ENCODE results near the gene NR2F1-AS1. TPM values are rescaled to one million over a fixed set of nuclear protein-coding genes. Genes with fewer than 3 reads are reported as not detected.
"Not testable (repeated sequence)": the region's sequence is repeated elsewhere in the genome, so short reads cannot be mapped to it uniquely, and the experiment has no call there.

The NR2F1-AS1 gene
- polyA plus RNA-seq, 3 donors = not detected

GRCh38 chr5:93511445-93511844, 69.6 kb downstream of the NR2F1-AS1 start:
- DNase-seq = no peak
- no peak overlapping the region for H3K4me3 Mint-ChIP-seq
- no peak overlapping the region for H3K9ac ChIP-seq (ENCODE audit: insufficient read depth, low read length, poor library complexity, severe bottlenecking)
- H2AFZ ChIP-seq (ENCODE audit: insufficient read depth, low read depth, low read length, poor library complexity, severe bottlenecking) = no peak overlapping the region
- no peaks in the 10 kb centered on the region for H3K4me1 ChIP-seq (ENCODE audit: control insufficient read depth in 1 of 2, insufficient read depth in 2 of 2, low read length in 2 of 2)
- 80% methylated on average over 2 of the region's 2 CpGs for WGBS (ENCODE audit: insufficient coverage)
- no peaks in the 10 kb centered on the region for H4K20me1 ChIP-seq (ENCODE audit: insufficient read depth, low read length)
- no peaks in the 10 kb centered on the region for H3K36me3 Mint-ChIP-seq
- no peak overlapping the region for H3K4me2 ChIP-seq (replicated peaks; ENCODE audit: extremely low read depth, low read length, poor library complexity, severe bottlenecking)
- no peaks in the 10 kb centered on the region for H3K27me3 ChIP-seq (ENCODE audit: control insufficient read depth in 2 of 2, insufficient read depth in 2 of 2, low read length in 2 of 2)
- no peaks in the 10 kb centered on the region for H3K4me1 Mint-ChIP-seq
- H3K4me3 ChIP-seq (replicated peaks in 1 of 3; ENCODE audit: low read depth in 2 of 3, low read length in 3 of 3) = no peak overlapping the region
- no peak overlapping the region for H3K27ac ChIP-seq (ENCODE audit: low read depth in 1 of 2, low read length in 2 of 2)
- H3K79me2 ChIP-seq (ENCODE audit: insufficient read depth, low read length) = no peaks in the 10 kb centered on the region
- H3K9me3 Mint-ChIP-seq = peaks cover 0 to 2% (median 0%) of the 10 kb centered on the region in 7 donors
- intact Hi-C loops (cut with micrococcal nuclease) = no loop called here
- H3K9me3 ChIP-seq (replicated peaks in 1 of 2; ENCODE audit: control insufficient read depth in 1 of 2, insufficient read depth in 1 of 2, low read length in 2 of 2) = no peaks in the 10 kb centered on the region
- peaks cover 0 to 1% (median 0%) of the 10 kb centered on the region in 3 donors for H3K27me3 Mint-ChIP-seq (ENCODE audit: low read depth in 3 of 3)
- TF ChIP-seq, protein P1, sequence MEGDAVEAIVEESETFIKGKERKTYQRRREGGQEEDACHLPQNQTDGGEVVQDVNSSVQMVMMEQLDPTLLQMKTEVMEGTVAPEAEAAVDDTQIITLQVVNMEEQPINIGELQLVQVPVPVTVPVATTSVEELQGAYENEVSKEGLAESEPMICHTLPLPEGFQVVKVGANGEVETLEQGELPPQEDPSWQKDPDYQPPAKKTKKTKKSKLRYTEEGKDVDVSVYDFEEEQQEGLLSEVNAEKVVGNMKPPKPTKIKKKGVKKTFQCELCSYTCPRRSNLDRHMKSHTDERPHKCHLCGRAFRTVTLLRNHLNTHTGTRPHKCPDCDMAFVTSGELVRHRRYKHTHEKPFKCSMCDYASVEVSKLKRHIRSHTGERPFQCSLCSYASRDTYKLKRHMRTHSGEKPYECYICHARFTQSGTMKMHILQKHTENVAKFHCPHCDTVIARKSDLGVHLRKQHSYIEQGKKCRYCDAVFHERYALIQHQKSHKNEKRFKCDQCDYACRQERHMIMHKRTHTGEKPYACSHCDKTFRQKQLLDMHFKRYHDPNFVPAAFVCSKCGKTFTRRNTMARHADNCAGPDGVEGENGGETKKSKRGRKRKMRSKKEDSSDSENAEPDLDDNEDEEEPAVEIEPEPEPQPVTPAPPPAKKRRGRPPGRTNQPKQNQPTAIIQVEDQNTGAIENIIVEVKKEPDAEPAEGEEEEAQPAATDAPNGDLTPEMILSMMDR (IDR thresholded peaks at IDR 0.05) = no peak
- no peak overlapping the region for H3K27ac Mint-ChIP-seq
- H3K36me3 ChIP-seq (replicated peaks in 1 of 2; ENCODE audit: control insufficient read depth in 1 of 2, insufficient read depth in 2 of 2, low read length in 2 of 2) = no peaks in the 10 kb centered on the region

- Histone ChIP-seq H2AFZ (ENCODE audit: insufficient read depth, low read depth, low read length, poor library complexity, severe bottlenecking) (no peak overlapping the region), H4K20me1 (ENCODE audit: insufficient read depth, low read length) (no peaks in the 10 kb centered on the region), H3K9me3 (replicated peaks in 1 of 2; ENCODE audit: control insufficient read depth in 1 of 2, insufficient read depth in 1 of 2, low read length in 2 of 2) (no peaks in the 10 kb centered on the region), H3K27ac (ENCODE audit: low read depth in 1 of 2, low read length in 2 of 2) (no peak overlapping the region), H3K36me3 (replicated peaks in 1 of 2; ENCODE audit: control insufficient read depth in 1 of 2, insufficient read depth in 2 of 2, low read length in 2 of 2) (no peaks in the 10 kb centered on the region), H3K9ac (ENCODE audit: insufficient read depth, low read length, poor library complexity, severe bottlenecking) (no peak overlapping the region), H3K4me3 (replicated peaks in 1 of 3; ENCODE audit: low read depth in 2 of 3, low read length in 3 of 3) (no peak overlapping the region), H3K4me2 (replicated peaks; ENCODE audit: extremely low read depth, low read length, poor library complexity, severe bottlenecking) (no peak overlapping the region), H3K4me1 (ENCODE audit: control insufficient read depth in 1 of 2, insufficient read depth in 2 of 2, low read length in 2 of 2) (no peaks in the 10 kb centered on the region), H3K27me3 (ENCODE audit: control insufficient read depth in 2 of 2, insufficient read depth in 2 of 2, low read length in 2 of 2) (no peaks in the 10 kb centered on the region), H3K79me2 (ENCODE audit: insufficient read depth, low read length) (no peaks in the 10 kb centered on the region)
- H3K27ac Mint-ChIP-seq = no peak overlapping the region
- TF ChIP-seq, protein P1 (IDR thresholded peaks at IDR 0.05) = no peak
- H3K36me3 Mint-ChIP-seq = no peaks in the 10 kb centered on the region
- no peaks in the 10 kb centered on the region for H3K4me1 Mint-ChIP-seq
- intact Hi-C loops (cut with micrococcal nuclease) = no loop called here
- H3K4me3 Mint-ChIP-seq = no peak overlapping the region
- no peak for DNase-seq
- peaks cover 0 to 4% (median 1%) of the 10 kb centered on the region in 7 donors for H3K9me3 Mint-ChIP-seq
- WGBS (ENCODE audit: insufficient coverage) = 50% methylated on average over 1 of the region's 2 CpGs
- peaks cover 0 to 1% (median 0%) of the 10 kb centered on the region in 3 donors for H3K27me3 Mint-ChIP-seq (ENCODE audit: low read depth in 3 of 3)
These were observed 70.2 kb downstream of the NR2F1-AS1 start for GRCh38 chr5:93510626-93511380.

GRCh38 chr5:93505553-93505952, 75.5 kb downstream of the NR2F1-AS1 start:
- H3K4me2 ChIP-seq (replicated peaks; ENCODE audit: extremely low read depth, low read length, poor library complexity, severe bottlenecking); H3K4me3 ChIP-seq (replicated peaks in 1 of 3; ENCODE audit: low read depth in 2 of 3, low read length in 3 of 3); H3K27me3 Mint-ChIP-seq (ENCODE audit: low read depth in 3 of 3); H3K36me3 ChIP-seq (replicated peaks in 1 of 2; ENCODE audit: control insufficient read depth in 1 of 2, insufficient read depth in 2 of 2, low read length in 2 of 2); H3K36me3 Mint-ChIP-seq; H3K9ac ChIP-seq (ENCODE audit: insufficient read depth, low read length, poor library complexity, severe bottlenecking); H3K9me3 Mint-ChIP-seq; DNase-seq; H3K4me3 Mint-ChIP-seq; H3K27me3 ChIP-seq (ENCODE audit: control insufficient read depth in 2 of 2, insufficient read depth in 2 of 2, low read length in 2 of 2); H4K20me1 ChIP-seq (ENCODE audit: insufficient read depth, low read length); H3K27ac ChIP-seq (ENCODE audit: low read depth in 1 of 2, low read length in 2 of 2); H3K4me1 Mint-ChIP-seq; H3K9me3 ChIP-seq (replicated peaks in 1 of 2; ENCODE audit: control insufficient read depth in 1 of 2, insufficient read depth in 1 of 2, low read length in 2 of 2); intact Hi-C loops (cut with micrococcal nuclease); H3K27ac Mint-ChIP-seq; H2AFZ ChIP-seq (ENCODE audit: insufficient read depth, low read depth, low read length, poor library complexity, severe bottlenecking); H3K79me2 ChIP-seq (ENCODE audit: insufficient read depth, low read length); H3K4me1 ChIP-seq (ENCODE audit: control insufficient read depth in 1 of 2, insufficient read depth in 2 of 2, low read length in 2 of 2): not testable (repeated sequence)
- 94% methylated on average over 2 of the region's 3 CpGs for WGBS (ENCODE audit: insufficient coverage)
